HepG2 (cell line): Measurements from ENCODE around the gene TOR4A. TPM values are rescaled to one million over a fixed set of nuclear protein-coding genes. Genes with fewer than 3 reads are reported as not detected.

Source experiments
- AGO2 ChIP-seq: fragments of 200-400 bp; formaldehyde crosslinking; optimal IDR thresholded peaks from 2 replicates; pipeline ENCODE3; 2017; ENCODE audit warnings: mild to moderate bottlenecking, low read depth, low read length, moderate library complexity
- CEBPB ChIP-seq: IDR thresholded peaks from 2 replicates; pipeline ENCODE4 v1.6.1; 2011; ENCODE audit warnings: low read depth, low read length, improper control_type of control experiment, borderline replicate concordance
- E2F1 ChIP-seq: sonication (generic); formaldehyde crosslinking; IDR thresholded peaks from 2 replicates; pipeline ENCODE4 v1.5.0; 2020; ENCODE audit warnings: missing genetic modification reagents
- EED ChIP-seq: sonication (generic); formaldehyde crosslinking; IDR thresholded peaks from 2 replicates; pipeline ENCODE4 v1.5.0; 2020; ENCODE audit warnings: mild to moderate bottlenecking, missing genetic modification reagents
- ETV6 ChIP-seq: sonication (generic); formaldehyde crosslinking; conservative IDR thresholded peaks from 2 replicates; pipeline ENCODE4 v1.4.0; 2020; ENCODE audit warnings: missing genetic modification reagents
- GATAD2A ChIP-seq: IDR thresholded peaks from 2 replicates; pipeline ENCODE4 v1.6.1; 2016
- KLF13 ChIP-seq: sonication (generic); formaldehyde crosslinking; IDR thresholded peaks from 2 replicates; pipeline ENCODE4 v1.4.0; 2020; ENCODE audit warnings: mild to moderate bottlenecking, missing genetic modification reagents
- MED1 ChIP-seq: sonication (generic); formaldehyde crosslinking; IDR thresholded peaks from 2 replicates; pipeline ENCODE4 v1.4.0; 2020; ENCODE audit warnings: missing genetic modification reagents
- SIN3B ChIP-seq: fragments of 150-350 bp; IDR thresholded peaks from 2 replicates; pipeline ENCODE4 v1.6.1; 2014; ENCODE audit warnings: low read length
- SOX6 ChIP-seq, 2 experiments: fragments of 450-650 bp in 1 of 2; sonication (generic) in 1 of 2; formaldehyde crosslinking in 1 of 2; IDR thresholded peaks; 2 replicates each; pipeline versions ENCODE4 v1.4.0 to v1.6.1; 2017 to 2020; ENCODE audit warnings: antibody characterized with exemption in 1 of 2, mild to moderate bottlenecking in 1 of 2, missing genetic modification reagents in 1 of 2
- SP2 ChIP-seq: sonication (generic); formaldehyde crosslinking; IDR thresholded peaks from 2 replicates; pipeline ENCODE4 v1.5.1; 2020; ENCODE audit warnings: mild to moderate bottlenecking, missing genetic modification reagents
- SRSF4 ChIP-seq: fragments of 200-400 bp; formaldehyde crosslinking; IDR thresholded peaks from one replicate; pipeline ENCODE4 v1.6.1; 2018; ENCODE audit warnings: mild to moderate bottlenecking, low read depth, low read length, moderate library complexity; ENCODE audit not compliant: poor library complexity, severe bottlenecking
- TGIF2 ChIP-seq: IDR thresholded peaks from 2 replicates; pipeline ENCODE4 v1.6.1; 2016; ENCODE audit warnings: control low read depth, missing compliant biosample characterization
- THYN1 ChIP-seq: sonication (generic); formaldehyde crosslinking; IDR thresholded peaks from 2 replicates; pipeline ENCODE4 v1.8.1; 2023; ENCODE audit warnings: low read depth, mild to moderate bottlenecking, moderate library complexity, missing genetic modification reagents, borderline replicate concordance
- WIZ ChIP-seq: sonication (generic); formaldehyde crosslinking; IDR thresholded peaks from 2 replicates; pipeline ENCODE4 v1.5.1; 2020; ENCODE audit warnings: mild to moderate bottlenecking, missing genetic modification reagents
- ZNF280D ChIP-seq: sonication (generic); formaldehyde crosslinking; IDR thresholded peaks from 2 replicates; pipeline ENCODE4 v1.5.1; 2020; ENCODE audit warnings: mild to moderate bottlenecking, missing genetic modification reagents
- ZNF367 ChIP-seq: sonication (generic); formaldehyde crosslinking; IDR thresholded peaks from 2 replicates; pipeline ENCODE4 v1.4.0; 2020; ENCODE audit warnings: missing genetic modification reagents, borderline replicate concordance
- ZNF615 ChIP-seq: sonication (generic); formaldehyde crosslinking; IDR thresholded peaks from 2 replicates; pipeline ENCODE4 v1.5.0; 2020; ENCODE audit warnings: mild to moderate bottlenecking, missing genetic modification reagents, borderline replicate concordance
- polyA plus RNA-seq, 8 experiments: library from polyadenylated mRNA; depleted of rRNA in 3 of 8; stranded (reverse) in 7 of 8; unstranded in 1 of 8; fragments of >200 nt; fragmentation: Illumina TruSeq in 4 of 8; extraction: Trizol in 4 of 8; gene quantifications; 2 replicates each; pipeline versions ENCODE4 v1.2.1 to v1.2.3, GENCODE V29; 2011 to 2016; ENCODE audit warnings: low read depth in 4 of 8, missing spikeins in 1 of 8, mixed read lengths in 1 of 8; ENCODE audit not compliant: insufficient read depth in 1 of 8
- total RNA-seq, 5 experiments: library from RNA; depleted of rRNA; stranded (reverse); fragments of >200 nt; fragmentation: Illumina TruSeq; extraction: Trizol; gene quantifications; 2 replicates each; pipeline ENCODE4 v1.2.3, GENCODE V29; 2016; ENCODE audit warnings: low read depth in 1 of 5

TOR4A gene
- total and polyA plus RNA-seq, 2 of the 13 experiments (the other 11 are each of a cell fraction or from before 2014, with no cell fraction given): 11.1 to 14.2 TPM

GRCh38 chr9:137240841-137241489 is 36.6 kb upstream of the TOR4A start, which contains the start of gene TUBB4B (continued):
- TF ChIP-seq THYN1: no peak
- TF ChIP-seq KLF13: no peak
- TF ChIP-seq MED1: peak; percentile 53
- no peak for TF ChIP-seq WIZ (CRISPR knock-in tag)
- no peak; the same call in 1 of the 2 replicates for TF ChIP-seq SIN3B
- TF ChIP-seq ZNF367 (CRISPR knock-in tag): peak; percentile 81; the same call in 1 of the 2 replicates
- peak; percentile 47; the same call in 1 of the 2 replicates for TF ChIP-seq ETV6 (CRISPR knock-in tag)
- 0 out of 2 replicates have a peak, but pooled peaks have one; percentile 4 for TF ChIP-seq ZNF280D (CRISPR knock-in tag)
- no peak for TF ChIP-seq AGO2
- TF ChIP-seq SRSF4: no peak
- peak; percentile 53 for TF ChIP-seq TGIF2 (CRISPR knock-in tag)
- 0 out of 2 replicates have a peak, but pooled peaks have one; percentile 13 for TF ChIP-seq GATAD2A (CRISPR knock-in tag)
- no peak for TF ChIP-seq EED (CRISPR knock-in tag)
- no peak for TF ChIP-seq CEBPB
- peak; percentile 58; the same call in 1 of the 2 replicates for TF ChIP-seq E2F1
- TF ChIP-seq SP2 (CRISPR knock-in tag): peak; percentile 98
- TF ChIP-seq ZNF615 (CRISPR knock-in tag): no peak
- TF ChIP-seq SOX6 (IDR thresholded peaks at IDR 0.05): no peak
- peak; percentile 7; the same call in 1 of the 2 replicates for TF ChIP-seq SOX6 (CRISPR knock-in tag; IDR thresholded peaks at IDR 0.05)
